Cortex of kidney (tissue), 1 donor: Measurements from ENCODE around the gene ZPR1.
A peak's percentile ranks its signal among the peaks of the same experiment; 100 is the strongest.
"Not testable (repeated sequence)": the region's sequence is repeated elsewhere in the genome, so short reads cannot be mapped to it uniquely, and the experiment has no call there.

Experiments used
- DNase-seq: peaks from one replicate; lab custom pipeline; 2025; lab: John Stamatoyannopoulos, UW

The ZPR1 gene

GRCh38 chr11:116787786-116788486, at the start of gene ZPR1:
Gene ZPR1 (minus strand): TSS chr11:116788023. CDS start chr11:116787990, 33 bp downstream.
- DNase-seq = no peak

- DNase-seq = no peak
Observed at GRCh38 chr11:116836632-116836991, 48.8 kb upstream of the ZPR1 start.

GRCh38 chr11:116835791-116836631, 48.2 kb upstream of the ZPR1 start:
- DNase-seq = peak; percentile 67

- no peak for DNase-seq
Observed at GRCh38 chr11:116835042-116835772, 47.4 kb upstream of the ZPR1 start.

- DNase-seq = not testable (repeated sequence)
Observed at GRCh38 chr11:116834535-116835041, 46.8 kb upstream of the ZPR1 start.

GRCh38 chr11:116833816-116834534, 46.2 kb upstream of the ZPR1 start:
- no peak for DNase-seq

- no peak for DNase-seq
Observed at GRCh38 chr11:116833491-116833815, 45.6 kb upstream of the ZPR1 start.

GRCh38 chr11:116832350-116833290, 44.8 kb upstream of the ZPR1 start:
- DNase-seq = no peak

GRCh38 chr11:116831790-116832349, 44.0 kb upstream of the ZPR1 start:
- DNase-seq = no peak

GRCh38 chr11:116830184-116830912, 42.5 kb upstream of the ZPR1 start:
- no peak for DNase-seq

- no peak for DNase-seq
Observed at GRCh38 chr11:116829525-116830183, 41.8 kb upstream of the ZPR1 start, which contains the start of gene APOC3. Gene APOC3 (plus strand): TSS chr11:116829907. CDS start chr11:116830583, 676 bp downstream.

- no peak for DNase-seq
Observed at GRCh38 chr11:116828632-116829524, 41.1 kb upstream of the ZPR1 start.

GRCh38 chr11:116827461-116827860, 39.6 kb upstream of the ZPR1 start:
- DNase-seq = no peak

GRCh38 chr11:116826751-116827431, 39.1 kb upstream of the ZPR1 start:
- DNase-seq = no peak

- no peak for DNase-seq
Observed at GRCh38 chr11:116825854-116826750, 38.3 kb upstream of the ZPR1 start.

- no peak for DNase-seq
Observed at GRCh38 chr11:116825434-116825833, 37.6 kb upstream of the ZPR1 start.
